Activated CD4-positive, CD25-positive, alpha-beta regulatory T cell treated with anti-CD3 and anti-CD28 coated beads, Interleukin-2, amount 50 U/mL, for 24 hours (primary cell): Measurements from ENCODE around the gene FBXO24.
"Not testable (repeated sequence)": the region's sequence is repeated elsewhere in the genome, so short reads cannot be mapped to it uniquely, and the experiment has no call there.

Source experiments
- ATAC-seq, 2 donors: fragments of 150-1000 bp; cut with Tn5 transposase; one replicate each; pipeline ENCODE4 v1.10.0; 2021; ENCODE audit warnings: mild to moderate bottlenecking in 1 of 2, moderate library complexity in 1 of 2

FBXO24 gene, protein sequence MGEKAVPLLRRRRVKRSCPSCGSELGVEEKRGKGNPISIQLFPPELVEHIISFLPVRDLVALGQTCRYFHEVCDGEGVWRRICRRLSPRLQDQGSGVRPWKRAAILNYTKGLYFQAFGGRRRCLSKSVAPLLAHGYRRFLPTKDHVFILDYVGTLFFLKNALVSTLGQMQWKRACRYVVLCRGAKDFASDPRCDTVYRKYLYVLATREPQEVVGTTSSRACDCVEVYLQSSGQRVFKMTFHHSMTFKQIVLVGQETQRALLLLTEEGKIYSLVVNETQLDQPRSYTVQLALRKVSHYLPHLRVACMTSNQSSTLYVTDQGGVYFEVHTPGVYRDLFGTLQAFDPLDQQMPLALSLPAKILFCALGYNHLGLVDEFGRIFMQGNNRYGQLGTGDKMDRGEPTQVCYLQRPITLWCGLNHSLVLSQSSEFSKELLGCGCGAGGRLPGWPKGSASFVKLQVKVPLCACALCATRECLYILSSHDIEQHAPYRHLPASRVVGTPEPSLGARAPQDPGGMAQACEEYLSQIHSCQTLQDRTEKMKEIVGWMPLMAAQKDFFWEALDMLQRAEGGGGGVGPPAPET

DNA sequence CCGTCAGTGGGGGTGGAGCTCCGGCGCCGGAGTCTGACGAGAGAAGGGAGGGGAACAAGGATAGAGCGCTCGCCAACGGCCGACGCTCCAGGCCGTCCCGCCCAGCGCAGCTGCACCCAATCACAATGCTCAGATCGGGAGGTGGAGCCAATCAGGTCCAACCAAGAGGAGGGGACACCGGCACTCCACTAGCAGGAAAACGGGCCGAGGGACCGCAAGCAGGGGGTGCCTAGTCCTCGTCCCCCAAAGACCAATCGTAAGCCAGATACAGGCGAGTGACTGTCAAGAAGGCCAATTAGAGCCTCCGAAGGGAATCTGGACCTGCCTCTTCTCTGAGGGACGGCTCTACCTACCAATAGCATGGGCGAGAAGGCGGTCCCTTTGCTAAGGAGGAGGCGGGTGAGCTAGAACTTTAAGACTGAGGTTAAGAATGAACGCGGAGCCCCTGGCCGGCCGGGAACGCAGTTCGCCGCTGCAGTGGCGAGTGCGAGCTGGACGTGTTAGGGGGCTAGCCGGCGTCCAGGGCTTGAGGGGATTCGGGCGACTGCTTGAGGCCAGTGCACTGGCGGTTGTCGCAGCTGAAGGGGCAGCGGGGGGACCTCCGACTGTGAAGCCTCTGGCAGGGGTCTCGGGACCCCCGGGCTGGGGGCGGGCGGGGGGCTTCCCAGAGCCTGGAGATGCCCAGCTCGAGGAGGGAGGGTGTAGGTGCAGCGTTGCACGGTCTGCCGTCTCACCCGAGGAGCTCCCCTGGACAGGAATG, at the start of gene FBXO24:
Gene FBXO24 (plus strand): TSS at position 63 of the 760 bp plus-strand sequence. CDS start 298 bp downstream, at position 361.
- peak; percentile 88 to 92 for ATAC-seq

DNA sequence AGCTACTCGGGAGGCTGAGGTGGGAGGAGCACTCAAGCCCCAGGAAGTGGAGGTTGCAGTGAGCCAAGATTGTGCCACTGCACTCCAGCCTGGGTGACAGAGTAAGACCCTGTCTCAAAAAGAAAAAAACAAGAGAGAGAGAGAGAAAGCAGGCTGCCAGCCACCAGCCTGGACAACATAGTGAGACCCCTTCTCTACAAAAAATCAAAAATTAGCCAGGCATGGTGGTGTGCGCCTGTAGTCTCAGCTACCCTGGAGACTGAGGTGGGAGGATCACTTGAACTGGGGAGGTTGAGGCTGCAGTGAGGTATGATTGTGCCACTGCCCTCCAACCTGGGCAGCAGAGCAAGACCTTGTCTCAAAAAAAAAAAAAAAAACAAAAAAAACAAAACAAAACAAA, 49.4 kb upstream of the FBXO24 start:
- ATAC-seq = not testable (repeated sequence)

- no peak for ATAC-seq
These were observed 47.8 kb upstream of the FBXO24 start for GRCh38 chr7:100538348-100538653.

GRCh38 chr7:100538654-100539435, 47.3 kb upstream of the FBXO24 start, which contains the start of gene AGFG2:
TSS of gene AGFG2 (plus strand) at chr7:100539203. CDS start at chr7:100539347, 144 bp downstream.
- peak; percentile 95 to 96 for ATAC-seq

DNA sequence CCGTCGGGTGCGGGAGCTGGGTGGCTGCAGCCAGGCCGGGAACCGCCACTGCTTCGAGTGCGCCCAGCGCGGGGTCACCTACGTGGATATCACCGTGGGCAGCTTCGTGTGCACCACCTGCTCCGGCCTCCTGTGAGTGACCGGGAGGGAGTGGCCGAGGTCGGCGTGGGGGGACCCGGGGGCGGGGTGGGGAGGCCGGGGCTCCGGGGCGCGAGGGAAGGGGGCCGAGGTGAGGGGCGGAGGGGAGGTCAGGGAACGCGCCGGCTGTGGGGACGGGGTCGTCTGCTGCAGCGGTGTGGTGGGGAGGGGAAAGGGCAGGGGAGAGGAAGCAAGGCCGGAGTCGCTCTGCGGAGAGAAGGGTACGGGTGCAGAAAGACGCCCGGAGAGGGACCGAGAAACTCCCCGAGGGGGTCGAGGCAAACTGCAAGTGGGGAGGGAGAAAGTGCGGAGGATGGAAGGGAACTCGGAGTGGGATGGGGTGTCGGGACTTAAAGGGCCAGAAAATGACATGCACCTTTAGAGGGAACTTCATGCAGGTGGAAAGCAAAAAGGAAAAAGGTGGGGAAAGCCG, 46.6 kb upstream of the FBXO24 start:
- ATAC-seq = no peak

DNA sequence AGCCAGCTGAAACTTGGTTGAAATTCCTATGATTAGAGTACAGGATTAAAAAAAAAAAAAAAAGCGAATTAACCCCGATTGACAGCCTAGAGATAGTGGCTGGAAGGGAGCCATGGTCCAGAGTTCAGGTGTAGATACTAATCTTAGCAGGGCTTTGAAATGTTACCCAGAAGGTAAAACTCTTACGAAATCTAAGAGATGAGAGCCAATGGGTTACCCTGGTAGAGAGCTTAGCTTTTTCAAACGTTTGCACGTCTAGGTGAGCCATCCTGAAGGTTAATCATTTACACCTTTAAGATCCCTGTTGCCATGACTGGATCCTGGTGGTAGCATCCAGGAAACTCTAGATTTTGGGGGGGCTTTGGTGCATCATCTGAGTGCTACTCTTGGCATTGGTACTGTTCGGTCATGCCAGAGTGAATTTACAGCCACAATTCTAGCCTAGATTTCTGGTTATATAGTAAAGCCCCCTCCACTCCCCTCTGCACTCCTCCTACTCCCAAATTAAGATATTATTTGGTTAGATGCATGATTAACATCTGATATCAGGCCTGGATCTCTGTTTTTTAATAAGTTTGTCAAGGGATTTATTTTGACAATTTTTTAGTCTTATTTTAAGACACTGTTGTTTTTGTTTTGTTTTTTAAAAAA, 45.9 kb upstream of the FBXO24 start:
- no peak for ATAC-seq

GRCh38 chr7:100541309-100541708, 44.8 kb upstream of the FBXO24 start:
- ATAC-seq = not testable (repeated sequence)

GRCh38 chr7:100543586-100543985, 42.5 kb upstream of the FBXO24 start:
- ATAC-seq = no peak

GRCh38 chr7:100544386-100544785, 41.7 kb upstream of the FBXO24 start:
- ATAC-seq = no peak

DNA sequence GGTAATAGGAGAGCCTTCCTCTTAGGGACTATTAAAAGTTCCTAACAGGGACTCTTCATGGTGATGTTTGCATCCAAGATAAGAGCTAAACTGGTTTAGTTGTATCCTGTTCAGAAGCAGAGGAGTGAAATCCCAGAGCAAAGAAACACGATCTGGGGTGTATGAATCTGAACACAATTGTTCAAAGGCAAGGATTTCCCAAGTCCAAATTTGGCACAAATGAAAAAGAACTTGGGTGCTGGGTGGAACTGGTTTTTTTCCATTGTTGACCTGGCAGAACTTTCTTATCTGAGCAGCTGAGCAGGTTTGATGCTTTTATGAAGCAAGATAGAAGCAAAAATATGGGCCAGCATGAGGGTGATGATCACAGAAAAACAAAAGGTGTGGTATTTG, 41.2 kb upstream of the FBXO24 start:
- ATAC-seq = no peak

DNA sequence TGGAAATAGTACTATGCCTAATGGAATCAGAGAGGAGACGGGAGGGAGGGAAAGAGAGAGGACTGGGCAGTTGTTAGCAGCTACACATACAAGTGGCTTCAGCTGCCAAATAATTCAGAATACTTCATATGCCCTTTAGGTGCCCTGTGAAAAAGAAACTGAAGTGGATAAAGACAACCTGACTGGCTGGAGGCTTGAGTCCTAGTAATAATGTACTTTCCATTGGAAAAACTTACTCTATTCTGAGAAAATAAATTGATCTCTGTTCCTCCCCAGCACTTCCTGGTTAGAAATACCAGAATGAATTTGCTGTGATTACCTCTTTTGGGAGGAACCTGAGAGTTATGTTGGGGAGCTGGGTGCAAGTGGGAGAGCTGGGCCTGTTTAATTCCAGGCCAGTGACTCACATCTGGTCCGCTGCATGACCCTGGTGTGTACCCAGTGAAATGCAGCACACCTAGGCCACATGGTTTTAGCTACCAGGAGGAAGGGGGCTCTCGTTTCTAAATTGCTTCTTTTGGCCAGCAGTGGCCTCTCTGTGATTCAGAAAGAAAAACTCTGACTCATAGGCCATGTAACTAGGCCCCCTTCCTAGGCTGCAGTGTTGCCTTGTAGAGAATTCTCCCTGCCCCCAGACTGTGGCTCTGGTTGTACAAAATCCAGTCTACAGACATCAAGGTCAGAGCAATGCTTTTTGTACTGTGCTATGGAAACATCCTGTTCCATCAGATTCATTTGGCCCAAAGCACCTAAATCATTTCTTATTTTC, 40.6 kb upstream of the FBXO24 start:
- peak; percentile 77 to 80 for ATAC-seq

DNA sequence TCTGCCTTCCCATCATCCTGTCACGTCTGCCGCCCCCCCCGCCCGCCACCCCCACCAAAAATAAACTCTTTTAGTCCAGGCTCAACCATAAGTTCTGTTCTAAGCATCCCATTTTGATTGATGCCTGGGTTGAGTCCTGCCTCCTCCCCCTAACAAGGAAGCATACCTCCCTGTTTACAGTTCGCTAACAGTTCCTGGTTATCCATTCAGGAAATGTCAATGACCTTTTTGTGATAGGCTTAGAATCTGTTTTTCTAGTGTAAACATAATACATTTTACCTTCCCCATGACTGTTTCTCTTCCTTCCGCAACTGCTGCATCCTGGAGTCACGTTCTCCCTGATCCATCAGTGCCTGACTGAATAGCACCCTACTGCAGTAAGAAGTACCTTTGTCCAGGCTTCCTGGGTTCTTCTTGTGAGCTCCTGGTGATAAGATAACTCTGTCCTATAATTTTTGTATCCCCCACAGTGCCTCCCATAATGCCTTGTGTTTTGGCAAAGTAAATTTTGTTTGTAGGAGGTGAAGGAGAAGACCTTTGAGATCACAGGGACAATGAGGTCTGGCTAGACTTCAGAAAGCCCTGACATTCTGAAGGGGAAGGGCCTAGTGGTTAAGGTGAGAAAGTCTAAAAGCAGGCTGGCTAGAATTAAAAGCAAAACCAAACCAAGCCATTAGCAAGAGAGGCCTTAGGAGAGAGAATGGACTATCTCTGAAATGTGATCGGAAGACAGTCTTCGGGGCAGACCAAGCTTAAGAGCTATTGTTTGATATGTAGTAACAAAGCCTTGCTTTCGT, 39.8 kb upstream of the FBXO24 start:
- ATAC-seq = peak; percentile 27 to 29

DNA sequence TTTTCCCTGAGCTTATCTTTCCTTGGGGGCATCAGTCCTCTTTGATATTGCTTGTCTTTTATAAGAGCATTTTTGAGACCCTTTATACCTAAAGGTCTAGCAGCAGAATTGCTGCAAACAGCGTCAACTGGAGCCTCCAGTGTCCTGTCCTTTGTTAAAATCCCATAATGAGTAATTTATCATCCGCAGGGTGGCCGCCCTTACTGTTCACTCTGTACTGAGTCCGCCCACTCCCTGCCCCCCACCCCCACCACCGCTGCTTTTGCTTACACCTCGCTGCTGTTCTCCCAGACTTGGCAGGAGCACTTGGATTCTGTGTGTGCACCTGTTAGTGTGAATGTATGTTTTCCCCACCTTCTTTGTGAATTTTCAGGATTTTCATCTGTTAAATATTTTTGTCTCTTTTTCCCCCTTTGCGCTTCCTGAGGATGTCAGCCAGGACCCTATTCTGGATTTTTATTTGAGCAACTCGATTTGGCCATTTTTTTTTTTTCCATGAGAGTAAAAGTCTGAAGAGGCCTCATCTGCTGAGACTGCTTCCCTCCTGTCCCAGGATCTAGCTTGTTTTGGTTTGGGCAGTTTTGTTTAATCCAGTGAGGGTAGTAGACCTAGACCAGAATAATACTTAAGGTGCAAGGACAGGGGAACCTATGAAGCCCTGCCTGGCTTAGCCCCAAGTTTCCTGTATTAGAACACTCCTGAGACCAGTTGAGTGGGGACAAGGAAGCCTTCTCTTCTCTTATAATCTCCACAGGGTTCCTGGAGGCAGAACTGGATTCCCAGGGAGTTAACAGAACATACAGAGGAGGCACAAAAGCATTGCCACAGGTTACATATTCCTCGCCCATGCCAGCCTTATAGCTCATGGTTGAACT, 39.0 kb upstream of the FBXO24 start:
- ATAC-seq = no peak

- ATAC-seq = no peak
These were observed 38.3 kb upstream of the FBXO24 start for GRCh38 chr7:100547872-100548271.

DNA sequence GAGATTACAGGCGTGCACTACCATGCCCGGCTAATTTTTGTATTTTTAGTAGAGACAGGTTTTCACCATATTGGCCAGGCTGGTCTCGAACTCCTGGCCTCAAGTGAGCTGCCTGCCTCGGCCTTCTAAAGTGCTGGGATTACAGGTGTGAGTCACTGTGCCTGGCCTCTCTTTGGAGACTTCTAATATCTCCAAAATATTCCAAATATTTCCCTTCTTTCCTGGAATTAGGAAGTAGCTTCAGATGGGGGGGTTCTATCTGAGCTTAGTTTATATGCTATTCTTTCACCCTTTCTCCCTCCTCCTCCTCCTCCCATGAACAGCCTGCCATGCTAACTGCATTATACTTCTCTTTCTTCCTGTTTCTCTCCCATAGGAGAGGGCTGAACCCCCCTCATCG, 37.7 kb upstream of the FBXO24 start:
- not testable (repeated sequence) for ATAC-seq

DNA sequence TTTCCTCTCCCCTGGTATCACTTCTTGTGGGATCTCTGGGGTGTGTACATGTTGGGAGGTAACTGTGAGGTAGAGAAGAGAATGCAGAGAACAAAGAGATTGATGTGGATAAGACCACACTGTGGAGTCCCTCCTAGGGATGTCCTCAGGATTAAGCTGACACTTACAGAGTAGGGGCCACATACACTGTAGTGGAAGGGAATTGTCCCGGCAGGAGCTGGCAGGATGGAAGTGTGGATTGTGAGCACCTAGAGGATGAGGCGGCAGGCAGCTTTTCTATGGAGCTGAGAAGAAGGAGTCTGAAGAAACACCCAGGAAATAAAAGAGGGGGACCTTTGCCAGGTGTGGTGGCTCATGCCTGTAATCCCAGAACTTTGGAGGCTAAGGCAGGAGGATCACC, 33.6 kb upstream of the FBXO24 start:
- ATAC-seq = no peak

DNA sequence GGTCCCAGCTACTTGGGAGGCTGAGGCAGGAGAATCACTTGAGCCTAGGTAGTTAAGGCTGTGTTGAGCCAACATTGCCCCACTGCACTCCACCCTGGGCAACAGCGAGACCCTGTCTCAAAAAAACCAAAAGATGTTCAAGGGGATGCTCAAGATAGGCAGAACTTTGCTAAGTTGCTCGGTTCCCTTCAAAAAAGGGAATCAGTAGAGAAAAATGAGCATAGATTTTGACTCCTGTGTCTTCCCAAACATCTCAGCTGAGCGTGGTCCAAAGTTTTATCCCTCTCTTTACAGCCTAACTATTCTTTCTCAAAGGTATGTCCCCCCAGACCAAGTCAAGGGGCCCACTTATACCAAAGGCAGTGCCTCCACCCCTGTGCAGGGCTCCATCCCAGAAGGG, 33.1 kb upstream of the FBXO24 start:
- ATAC-seq = no peak

- no peak for ATAC-seq
These were observed 30.4 kb upstream of the FBXO24 start for GRCh38 chr7:100555701-100556100.

GRCh38 chr7:100556541-100556940, 29.6 kb upstream of the FBXO24 start:
- no peak for ATAC-seq
